NCI-H2196 treated with DMSO at 0.1 percent for 48 hours (cell line): Measurements from ENCODE around the gene RALGAPA2.

Source experiments
- DNase-seq: peaks from one replicate; lab custom pipeline; 2025; ENCODE audit not compliant: unreplicated experiment; lab: John Stamatoyannopoulos, UW

The RALGAPA2 gene

GRCh38 chr20:20410678-20411077 is 301.8 kb downstream of the RALGAPA2 start:
- DNase-seq: peak; percentile 75

DNA sequence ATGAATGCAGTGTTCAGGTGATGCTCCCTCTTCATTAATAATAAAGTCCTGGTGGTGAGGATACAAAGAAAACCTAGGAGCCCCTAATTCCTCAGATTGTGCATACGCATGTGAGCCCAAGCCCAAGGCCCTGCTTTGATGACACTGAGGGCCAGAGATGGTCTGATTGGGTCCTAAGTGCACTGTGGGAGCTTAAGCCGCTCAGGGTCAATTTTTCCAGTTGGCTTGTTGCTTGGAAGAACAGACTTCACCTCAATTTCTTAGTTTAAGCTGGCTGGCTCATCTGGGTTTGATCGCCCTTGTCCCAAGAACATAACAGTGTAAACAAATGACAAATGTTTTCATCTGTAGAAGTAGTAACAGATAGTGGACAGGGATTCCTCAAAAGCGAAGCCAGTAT is 303.1 kb downstream of the RALGAPA2 start:
- DNase-seq: no peak

DNA sequence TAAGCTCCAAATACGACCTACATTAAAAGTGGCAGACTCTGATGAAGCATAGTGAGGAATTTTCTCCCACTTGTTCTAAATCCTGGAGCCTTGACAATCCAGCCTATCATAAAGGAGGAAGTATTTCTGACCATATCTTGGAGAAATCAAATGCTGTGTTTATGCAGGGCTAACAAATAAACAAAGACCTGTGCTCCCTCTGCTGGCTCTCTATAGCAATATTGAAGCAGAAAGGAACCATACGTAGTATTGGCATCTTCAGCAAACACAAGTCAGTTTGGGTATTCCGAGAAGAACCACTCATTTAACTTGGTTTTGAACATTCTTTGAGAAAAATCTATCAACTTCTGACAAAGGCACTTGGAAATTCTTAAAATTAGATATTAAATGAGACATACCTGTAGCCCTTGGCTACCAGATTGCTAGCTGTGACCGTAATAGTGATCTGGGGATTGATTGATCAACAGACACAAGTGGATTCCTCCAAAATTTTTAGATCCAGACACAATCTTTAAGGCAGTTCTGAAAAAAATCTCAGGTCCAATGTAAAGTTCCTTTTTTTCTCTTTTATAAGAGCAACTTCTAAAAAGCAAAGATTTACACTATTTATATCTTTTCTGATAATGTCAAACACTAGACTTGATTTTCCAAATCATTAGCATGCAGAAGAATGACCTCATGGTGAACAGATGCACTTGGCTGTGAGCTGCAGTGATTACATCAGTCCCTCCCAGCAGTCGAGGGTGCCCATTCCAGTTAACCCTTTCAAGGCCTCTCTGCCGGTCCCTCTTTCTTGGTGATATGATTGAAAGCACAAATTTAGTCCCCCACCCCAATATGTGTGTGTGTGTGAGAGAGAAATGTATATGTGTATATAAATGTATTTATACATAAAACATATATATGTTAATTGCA is 304.3 kb downstream of the RALGAPA2 start:
- DNase-seq: peak; percentile 19

DNA sequence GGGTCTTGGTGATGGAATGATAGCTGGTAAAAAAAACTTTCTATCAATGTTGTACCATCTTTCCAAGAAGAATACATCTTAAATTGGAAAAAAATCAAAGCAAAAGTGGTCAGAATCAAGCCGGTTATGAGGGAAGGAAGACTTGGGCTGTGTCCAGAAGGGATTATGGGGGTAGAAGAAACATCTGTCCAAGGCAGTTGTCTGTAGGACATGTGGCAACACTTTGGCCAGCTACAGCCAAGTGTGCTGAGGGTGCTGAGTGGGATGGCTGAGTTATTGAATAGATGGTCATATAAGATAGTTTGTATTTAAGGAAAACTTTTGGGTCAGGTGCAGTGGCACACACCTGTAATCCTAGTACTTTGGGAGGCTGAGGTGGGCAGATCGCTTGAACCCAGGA is 306.1 kb downstream of the RALGAPA2 start:
- no peak for DNase-seq

DNA sequence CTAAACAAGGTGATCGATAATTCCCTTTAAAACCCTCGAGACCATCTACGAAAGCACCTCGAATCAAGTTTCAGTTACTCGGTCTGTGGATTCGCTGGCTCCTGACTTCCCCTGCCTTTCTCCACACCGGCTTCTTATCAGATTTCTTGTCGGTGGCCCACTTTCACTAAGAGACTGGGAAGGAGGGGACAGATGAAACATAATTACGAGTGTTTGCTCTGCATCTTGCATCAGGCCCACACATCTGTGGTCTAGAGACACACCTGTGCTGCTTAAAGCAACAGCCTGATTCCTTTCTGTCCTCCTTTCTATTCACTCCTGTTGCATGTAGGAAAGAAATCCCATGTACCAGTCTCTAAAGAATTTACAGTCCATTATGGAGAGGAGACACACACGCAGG is 306.8 kb downstream of the RALGAPA2 start:
- DNase-seq: no peak

DNA sequence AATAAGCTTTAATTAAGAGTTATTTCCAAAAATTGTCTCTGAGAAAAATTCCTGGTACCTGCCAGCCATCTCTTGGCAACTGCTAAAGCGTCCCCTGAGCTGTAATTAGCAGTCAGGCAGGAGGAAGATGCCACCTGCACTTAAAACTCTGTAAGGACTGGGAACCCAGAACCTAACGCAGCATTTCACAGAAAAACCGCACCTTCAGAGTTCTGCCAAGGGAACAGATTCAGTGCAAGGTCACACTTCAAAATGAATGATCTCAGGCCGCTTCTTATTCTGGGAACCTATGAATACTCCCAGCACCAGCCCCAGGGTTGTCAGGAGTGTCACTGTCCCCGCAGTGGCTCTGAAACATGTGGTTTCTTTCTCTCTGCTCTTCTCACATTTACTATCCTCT is 307.8 kb downstream of the RALGAPA2 start:
- DNase-seq: no peak

- no peak for DNase-seq
Observed at GRCh38 chr20:20401991-20402390, 310.5 kb downstream of the RALGAPA2 start.

GRCh38 chr20:20399531-20400500 is 312.6 kb downstream of the RALGAPA2 start:
- no peak for DNase-seq

DNA sequence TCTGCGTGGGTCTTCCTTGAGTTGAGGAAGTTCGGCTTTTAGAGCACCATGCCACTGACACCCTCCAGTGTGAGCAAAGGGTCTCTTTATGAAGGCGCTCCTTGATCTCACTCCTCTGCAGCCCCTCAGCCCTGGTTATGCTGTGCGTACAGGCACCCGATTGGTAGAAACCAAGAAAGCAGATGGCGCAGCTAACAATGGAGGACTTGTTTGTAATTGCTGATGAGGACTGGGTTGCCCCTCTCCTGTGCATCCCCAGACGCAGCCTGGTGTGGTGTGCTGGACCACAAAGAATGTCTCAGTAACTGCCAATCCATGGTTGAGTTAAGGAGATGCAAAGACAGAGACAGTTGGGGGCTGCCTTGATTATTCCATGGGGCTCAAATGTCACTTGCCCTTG is 314.3 kb downstream of the RALGAPA2 start:
- DNase-seq: no peak

DNA sequence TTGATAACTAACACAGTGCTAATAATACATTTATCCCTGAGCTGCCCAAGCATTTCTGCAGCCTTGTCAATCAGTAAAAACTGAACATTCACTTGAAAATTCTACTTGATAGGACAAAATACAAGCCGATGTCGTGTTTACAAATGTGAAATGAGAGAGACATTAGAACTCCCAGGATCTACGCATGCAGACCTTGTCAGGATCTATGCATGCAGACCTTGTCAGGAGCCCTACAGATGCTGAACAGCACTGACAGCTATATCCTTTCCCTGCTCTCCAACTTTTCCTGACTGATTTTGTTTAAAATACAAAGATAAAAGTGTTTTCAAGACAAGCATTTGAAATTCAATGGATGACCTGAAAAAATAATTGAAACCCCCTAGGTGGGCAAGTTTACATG is 315.6 kb downstream of the RALGAPA2 start:
- DNase-seq: no peak

- peak; percentile 75 for DNase-seq
Observed at GRCh38 chr20:20395903-20396568, 316.4 kb downstream of the RALGAPA2 start.

GRCh38 chr20:20395087-20395486 is 317.4 kb downstream of the RALGAPA2 start:
- no peak for DNase-seq

DNA sequence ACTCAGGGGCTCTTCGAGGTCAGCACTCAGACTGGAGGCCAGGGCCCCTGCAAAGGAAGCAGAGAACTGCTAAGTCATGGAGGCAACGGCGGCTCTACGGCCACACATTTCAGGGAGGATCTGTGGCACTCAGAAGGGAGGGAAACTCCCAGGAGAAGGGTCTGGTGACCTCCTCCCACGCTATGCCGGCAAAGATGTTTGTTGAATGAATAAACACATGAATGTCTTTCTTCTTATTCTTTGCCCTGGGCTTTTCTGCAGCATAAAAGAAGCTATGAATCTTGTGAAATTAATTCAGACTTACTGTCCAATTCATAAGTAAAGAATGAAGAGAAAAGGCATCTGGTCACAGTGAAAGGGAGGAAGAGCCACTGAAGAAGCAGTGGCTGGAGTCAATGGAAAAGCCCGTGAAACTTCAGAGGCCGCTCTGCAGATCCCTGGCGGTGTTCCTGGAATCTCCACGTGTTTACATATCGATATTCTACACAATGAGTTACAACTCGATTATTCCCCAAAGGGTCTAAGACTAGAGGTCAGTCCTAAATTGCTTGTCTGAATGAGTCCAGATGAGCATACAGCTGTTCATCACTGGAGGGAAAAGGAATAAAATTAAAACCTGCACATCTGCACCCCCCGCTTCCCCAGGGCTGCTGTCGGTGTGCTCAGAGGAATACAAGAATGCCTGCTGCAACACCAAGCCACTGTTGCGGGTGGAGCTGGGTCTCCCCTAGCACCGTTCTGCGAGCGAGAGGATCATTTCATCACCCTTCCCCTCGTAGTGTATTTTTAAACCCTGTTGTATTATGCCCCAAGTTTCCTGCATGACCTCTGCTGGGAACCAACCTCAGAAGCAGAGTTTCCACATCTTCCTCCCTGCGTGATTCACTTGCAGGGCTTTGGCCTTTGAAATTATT is 319.0 kb downstream of the RALGAPA2 start:
- DNase-seq: no peak

GRCh38 chr20:20391766-20392165 is 320.7 kb downstream of the RALGAPA2 start:
- DNase-seq: no peak

- no peak for DNase-seq
Observed at GRCh38 chr20:20391115-20391514, 321.3 kb downstream of the RALGAPA2 start.

GRCh38 chr20:20390393-20390792 is 322.1 kb downstream of the RALGAPA2 start:
- DNase-seq: no peak

DNA sequence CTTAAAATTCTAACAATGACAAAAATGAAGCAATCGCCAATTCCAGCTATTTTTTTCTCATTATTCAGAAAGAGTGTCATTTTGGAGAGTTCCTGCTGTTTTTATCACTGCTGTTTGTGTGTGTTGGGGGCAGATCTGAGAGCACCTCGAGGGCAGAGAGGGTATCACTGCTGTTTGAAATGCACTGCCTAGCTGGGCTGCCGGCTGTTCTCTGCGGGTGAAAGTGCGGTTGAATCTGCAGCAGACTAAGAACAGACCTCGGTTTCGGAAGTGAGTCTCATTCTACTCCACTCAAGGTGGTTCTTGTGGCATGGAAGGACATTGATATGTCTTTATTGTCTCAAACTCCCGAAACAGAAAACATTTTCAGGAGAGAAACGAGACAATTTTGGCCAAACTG is 326.3 kb downstream of the RALGAPA2 start:
- DNase-seq: no peak

DNA sequence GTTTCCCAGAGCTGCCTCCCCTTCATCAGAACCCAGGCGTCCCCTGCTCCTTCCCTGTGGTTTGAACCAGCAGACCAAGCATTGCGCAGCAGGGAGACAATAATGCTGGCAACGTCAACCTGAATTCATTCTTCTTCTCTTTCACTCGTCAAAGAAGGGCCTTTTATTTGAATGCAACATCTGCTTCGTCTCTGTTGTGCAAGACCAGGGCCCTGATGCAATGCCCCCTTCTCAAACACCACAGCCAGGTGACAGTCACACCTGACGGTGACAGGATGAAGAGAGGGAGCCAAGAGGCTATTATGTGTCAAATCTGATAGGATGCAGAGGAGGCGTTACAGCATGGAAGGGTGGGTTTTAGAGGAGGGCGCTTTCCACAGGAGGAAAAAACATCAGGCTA is 336.6 kb downstream of the RALGAPA2 start:
- DNase-seq: no peak

GRCh38 chr20:20373091-20373571 is 339.3 kb downstream of the RALGAPA2 start:
- no peak for DNase-seq

- no peak for DNase-seq
Observed at GRCh38 chr20:20371681-20372080, 340.8 kb downstream of the RALGAPA2 start.
